Measurements from ENCODE around the gene POLH.

The POLH gene

GRCh38 chr6:43575105-43575771 is 747 bp upstream of the POLH start:
- Histone ChIP-seq H3K27ac (peak overlapping the region; percentile 35), H3K4me3 (ENCODE audit: low read depth, low read length) (peak overlapping the region; percentile 99), H3K36me3 (replicated peaks) (peaks cover 21% of the 10 kb centered on the region), H3K27me3 (replicated peaks) (no peaks in the 10 kb centered on the region)
- no peak for DNase-seq
- in situ Hi-C loops (cut with HindIII; ENCODE audit: low pct_ligation_motif_present, low sequenced_read_pairs) = no loop called here
- TF ChIP-seq, protein P1, sequence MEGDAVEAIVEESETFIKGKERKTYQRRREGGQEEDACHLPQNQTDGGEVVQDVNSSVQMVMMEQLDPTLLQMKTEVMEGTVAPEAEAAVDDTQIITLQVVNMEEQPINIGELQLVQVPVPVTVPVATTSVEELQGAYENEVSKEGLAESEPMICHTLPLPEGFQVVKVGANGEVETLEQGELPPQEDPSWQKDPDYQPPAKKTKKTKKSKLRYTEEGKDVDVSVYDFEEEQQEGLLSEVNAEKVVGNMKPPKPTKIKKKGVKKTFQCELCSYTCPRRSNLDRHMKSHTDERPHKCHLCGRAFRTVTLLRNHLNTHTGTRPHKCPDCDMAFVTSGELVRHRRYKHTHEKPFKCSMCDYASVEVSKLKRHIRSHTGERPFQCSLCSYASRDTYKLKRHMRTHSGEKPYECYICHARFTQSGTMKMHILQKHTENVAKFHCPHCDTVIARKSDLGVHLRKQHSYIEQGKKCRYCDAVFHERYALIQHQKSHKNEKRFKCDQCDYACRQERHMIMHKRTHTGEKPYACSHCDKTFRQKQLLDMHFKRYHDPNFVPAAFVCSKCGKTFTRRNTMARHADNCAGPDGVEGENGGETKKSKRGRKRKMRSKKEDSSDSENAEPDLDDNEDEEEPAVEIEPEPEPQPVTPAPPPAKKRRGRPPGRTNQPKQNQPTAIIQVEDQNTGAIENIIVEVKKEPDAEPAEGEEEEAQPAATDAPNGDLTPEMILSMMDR (IDR thresholded peaks at IDR 0.05; ENCODE audit: low read depth, low read length, missing control alignments) = no peak

GRCh38 chr6:43578748-43579147 is 2.8 kb downstream of the POLH start:
- no peak overlapping the region for H3K4me3 ChIP-seq (ENCODE audit: low read depth, low read length)
- no peaks in the 10 kb centered on the region for H3K27me3 ChIP-seq (replicated peaks)

GRCh38 chr6:43579171-43579570 is 3.2 kb downstream of the POLH start:
- TF ChIP-seq, protein P1 (IDR thresholded peaks at IDR 0.05; ENCODE audit: low read depth, low read length, missing control alignments) = no peak
- Histone ChIP-seq H3K27me3 (replicated peaks) (no peaks in the 10 kb centered on the region), H3K27ac (peak overlapping the region; percentile 55), H3K36me3 (replicated peaks) (peaks cover 16% of the 10 kb centered on the region), H3K4me3 (ENCODE audit: low read depth, low read length) (no peak overlapping the region)
- in situ Hi-C loops (cut with HindIII; ENCODE audit: low pct_ligation_motif_present, low sequenced_read_pairs) = no loop called here
- DNase-seq = peak; percentile 43

More at GRCh38 chr6:43578748-43579147, 2.8 kb downstream of the POLH start:
- in situ Hi-C loops (cut with HindIII; ENCODE audit: low pct_ligation_motif_present, low sequenced_read_pairs) = no loop called here
- DNase-seq = no peak
- Histone ChIP-seq H3K36me3 (replicated peaks) (peaks cover 12% of the 10 kb centered on the region), H3K27ac (peak overlapping the region; percentile 55)
- TF ChIP-seq, protein P1 (IDR thresholded peaks at IDR 0.05; ENCODE audit: low read depth, low read length, missing control alignments) = no peak

GRCh38 chr6:43582911-43583310 is 6.9 kb downstream of the POLH start:
- in situ Hi-C loops (cut with HindIII; ENCODE audit: low pct_ligation_motif_present, low sequenced_read_pairs) = no loop called here
- peaks cover 45% of the 10 kb centered on the region for H3K36me3 ChIP-seq (replicated peaks)
- no peak overlapping the region for H3K27ac ChIP-seq
- TF ChIP-seq, protein P1 (IDR thresholded peaks at IDR 0.05; ENCODE audit: low read depth, low read length, missing control alignments) = no peak
- no peak for DNase-seq
- H3K4me3 ChIP-seq (ENCODE audit: low read depth, low read length) = no peak overlapping the region
- no peaks in the 10 kb centered on the region for H3K27me3 ChIP-seq (replicated peaks)

- DNase-seq = no peak
- no peak overlapping the region for H3K4me3 ChIP-seq (ENCODE audit: low read depth, low read length)
- TF ChIP-seq, protein P1 (IDR thresholded peaks at IDR 0.05; ENCODE audit: low read depth, low read length, missing control alignments) = no peak
- peaks cover 57% of the 10 kb centered on the region for H3K36me3 ChIP-seq (replicated peaks)
- in situ Hi-C loops (cut with HindIII; ENCODE audit: low pct_ligation_motif_present, low sequenced_read_pairs) = no loop called here
- H3K27me3 ChIP-seq (replicated peaks) = no peaks in the 10 kb centered on the region
- H3K27ac ChIP-seq = no peak overlapping the region
These were observed 9.0 kb downstream of the POLH start for GRCh38 chr6:43584892-43585570.

Data from brain microvascular endothelial cell (primary cell).